MCF 10A (cell line): ENCODE data around the gene PTRH1. TPM values are rescaled to one million over a fixed set of nuclear protein-coding genes. Genes with fewer than 3 reads are reported as not detected.

Experiments
- BruUV-seq: library from RNA; stranded (reverse); fragments of 400-500 nt; replicated peaks from 2 replicates; lab custom pipeline; 2021; lab: Mats Ljungman, UMichigan
- CTCF ChIA-PET: fragments of 300-600 bp; sonication (Branson Sonifier 250); formaldehyde crosslinking; extraction: SDS; loops from one replicate; lab custom pipeline; 2021; ENCODE audit warnings: antibody characterized with exemption, inconsistent platforms; lab: Yijun Ruan, JAX
- POLR2A ChIA-PET: fragments of 300-600, 350-650 bp; sonication (Branson Sonifier 250); formaldehyde crosslinking; extraction: SDS; loops from one replicate; lab custom pipeline; 2020; ENCODE audit warnings: antibody characterized with exemption, inconsistent platforms; lab: Yijun Ruan, JAX
- DNase-seq: peaks from one replicate; pipeline ENCODE4 v3.0.0-alpha.2; 2018; ENCODE audit not compliant: unreplicated experiment
- H3K27ac Mint-ChIP-seq: one replicate; pipeline ENCODE4 v1.8.0; 2022; ENCODE audit warnings: mild to moderate bottlenecking, low read depth, mixed read lengths; ENCODE audit not compliant: unreplicated experiment
- H3K27me3 Mint-ChIP-seq: one replicate; pipeline ENCODE4 v1.8.0; 2022; ENCODE audit warnings: mixed read lengths; ENCODE audit not compliant: insufficient read depth, unreplicated experiment
- H3K36me3 Mint-ChIP-seq: one replicate; pipeline ENCODE4 v1.8.0; 2022; ENCODE audit warnings: mild to moderate bottlenecking, moderate library complexity, mixed read lengths; ENCODE audit not compliant: insufficient read depth, unreplicated experiment
- H3K4me1 Mint-ChIP-seq: one replicate; pipeline ENCODE4 v1.8.0; 2022; ENCODE audit warnings: mixed read lengths; ENCODE audit not compliant: insufficient read depth, unreplicated experiment
- H3K4me3 Mint-ChIP-seq: one replicate; pipeline ENCODE4 v1.8.0; 2022; ENCODE audit warnings: mild to moderate bottlenecking, moderate library complexity, mixed read lengths; ENCODE audit not compliant: unreplicated experiment
- H3K9me3 Mint-ChIP-seq: one replicate; pipeline ENCODE4 v1.8.0; 2022; ENCODE audit warnings: mixed read lengths; ENCODE audit not compliant: unreplicated experiment
- intact Hi-C: fragments of 100-400 bp; cut with micrococcal nuclease; formaldehyde crosslinking; loops from 2 replicates; pipeline ENCODE4 v1.14.1; 2022
- total RNA-seq: library from RNA; stranded (reverse); gene quantifications from 2 replicates; pipeline ENCODE4 v1.2.3, GENCODE V29; 2022
- TF ChIP-seq, protein P1 (sequence below): fragments of 200-600 bp; IDR thresholded peaks from one replicate; pipeline ENCODE4 v1.8.0; 2022; ENCODE audit warnings: antibody characterized with exemption, mild to moderate bottlenecking; ENCODE audit not compliant: unreplicated experiment

Gene PTRH1
- total RNA-seq, 1 experiment from 2014 or later: 35.2 TPM

DNA sequence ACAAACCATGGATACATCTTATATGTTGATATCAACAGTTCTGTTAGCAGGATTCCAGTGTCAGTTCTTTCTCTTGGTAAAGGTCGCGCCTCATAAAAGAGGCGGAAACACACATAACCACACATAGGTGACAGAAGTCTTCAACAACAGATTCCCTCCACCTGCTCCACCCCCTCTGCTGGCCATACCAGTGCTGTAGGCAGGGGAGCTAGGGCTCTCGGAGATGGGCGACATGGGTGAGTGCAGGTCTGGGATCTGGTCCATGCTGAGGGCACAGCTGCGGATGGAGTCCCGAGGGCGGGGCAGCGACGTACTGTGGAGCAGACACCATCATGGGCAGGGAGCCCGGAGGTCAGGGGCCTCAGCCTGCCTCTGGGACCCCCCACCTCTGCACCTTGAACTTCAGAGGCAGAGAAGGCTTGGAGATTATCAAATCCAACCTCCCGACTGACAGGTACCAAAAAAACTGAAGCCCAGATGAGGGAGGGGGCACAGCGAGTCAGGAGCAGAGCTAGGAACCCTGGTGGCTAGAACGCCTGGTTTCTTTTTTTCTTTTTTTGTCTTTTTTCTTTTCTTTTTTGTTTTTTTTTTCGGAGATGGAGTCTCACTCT lies 31.6 kb upstream of the PTRH1 start:
- Mint-ChIP-seq H3K27me3 (peaks cover 37% of the 10 kb centered on the region), H3K4me3 (no peak overlapping the region), H3K4me1 (no peaks in the 10 kb centered on the region), H3K27ac (no peak overlapping the region), H3K36me3 (no peaks in the 10 kb centered on the region), H3K9me3 (no peaks in the 10 kb centered on the region)
- DNase-seq: no peak
- CTCF ChIA-PET: interaction anchor here (0.7 kb wide), 2 partner anchors 12 to 141 kb away, joined by 4 read pairs; no protein-coding TSS in a partner anchor
- TF ChIP-seq, protein P1, sequence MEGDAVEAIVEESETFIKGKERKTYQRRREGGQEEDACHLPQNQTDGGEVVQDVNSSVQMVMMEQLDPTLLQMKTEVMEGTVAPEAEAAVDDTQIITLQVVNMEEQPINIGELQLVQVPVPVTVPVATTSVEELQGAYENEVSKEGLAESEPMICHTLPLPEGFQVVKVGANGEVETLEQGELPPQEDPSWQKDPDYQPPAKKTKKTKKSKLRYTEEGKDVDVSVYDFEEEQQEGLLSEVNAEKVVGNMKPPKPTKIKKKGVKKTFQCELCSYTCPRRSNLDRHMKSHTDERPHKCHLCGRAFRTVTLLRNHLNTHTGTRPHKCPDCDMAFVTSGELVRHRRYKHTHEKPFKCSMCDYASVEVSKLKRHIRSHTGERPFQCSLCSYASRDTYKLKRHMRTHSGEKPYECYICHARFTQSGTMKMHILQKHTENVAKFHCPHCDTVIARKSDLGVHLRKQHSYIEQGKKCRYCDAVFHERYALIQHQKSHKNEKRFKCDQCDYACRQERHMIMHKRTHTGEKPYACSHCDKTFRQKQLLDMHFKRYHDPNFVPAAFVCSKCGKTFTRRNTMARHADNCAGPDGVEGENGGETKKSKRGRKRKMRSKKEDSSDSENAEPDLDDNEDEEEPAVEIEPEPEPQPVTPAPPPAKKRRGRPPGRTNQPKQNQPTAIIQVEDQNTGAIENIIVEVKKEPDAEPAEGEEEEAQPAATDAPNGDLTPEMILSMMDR: no peak
- POLR2A ChIA-PET: no interaction called here
- BruUV-seq: no TSS peak
- intact Hi-C loops: no loop called here

DNA sequence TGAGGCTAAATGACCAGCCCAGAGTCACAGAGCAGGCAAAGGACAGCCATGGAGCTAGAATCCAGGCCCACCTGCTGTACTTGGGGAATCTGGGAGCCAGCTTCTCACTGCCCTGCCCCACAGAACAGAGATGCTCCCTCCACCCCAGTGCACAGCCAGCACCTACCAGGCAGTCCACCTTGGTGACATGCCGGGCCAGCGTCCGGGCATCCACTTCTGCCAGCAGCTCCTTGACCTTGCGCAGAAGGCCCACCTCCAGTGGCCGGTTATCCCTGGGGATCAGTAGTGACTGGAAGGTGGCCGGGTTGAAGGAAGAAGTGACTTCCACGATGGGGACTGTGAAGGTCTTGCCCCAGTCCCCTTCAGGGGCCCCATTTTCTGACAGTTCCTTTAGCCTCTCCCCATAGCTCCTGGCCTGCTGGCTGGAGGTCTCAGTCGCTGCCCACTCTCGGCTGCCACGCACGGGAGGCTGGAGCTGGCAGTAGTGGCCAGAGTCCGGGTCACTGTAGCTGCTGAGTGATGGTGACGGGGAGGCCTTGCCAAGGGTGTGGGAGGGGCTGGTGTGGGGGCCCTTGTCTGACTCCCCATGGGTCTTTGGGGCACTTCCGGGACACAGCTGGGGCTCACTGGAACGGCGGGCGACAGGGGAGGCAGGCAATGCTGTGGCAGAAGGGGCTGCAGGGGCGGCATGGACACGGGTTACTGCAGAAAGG lies 29.1 kb upstream of the PTRH1 start:
- H3K4me1 Mint-ChIP-seq: no peaks in the 10 kb centered on the region
- BruUV-seq: no TSS peak

DNA sequence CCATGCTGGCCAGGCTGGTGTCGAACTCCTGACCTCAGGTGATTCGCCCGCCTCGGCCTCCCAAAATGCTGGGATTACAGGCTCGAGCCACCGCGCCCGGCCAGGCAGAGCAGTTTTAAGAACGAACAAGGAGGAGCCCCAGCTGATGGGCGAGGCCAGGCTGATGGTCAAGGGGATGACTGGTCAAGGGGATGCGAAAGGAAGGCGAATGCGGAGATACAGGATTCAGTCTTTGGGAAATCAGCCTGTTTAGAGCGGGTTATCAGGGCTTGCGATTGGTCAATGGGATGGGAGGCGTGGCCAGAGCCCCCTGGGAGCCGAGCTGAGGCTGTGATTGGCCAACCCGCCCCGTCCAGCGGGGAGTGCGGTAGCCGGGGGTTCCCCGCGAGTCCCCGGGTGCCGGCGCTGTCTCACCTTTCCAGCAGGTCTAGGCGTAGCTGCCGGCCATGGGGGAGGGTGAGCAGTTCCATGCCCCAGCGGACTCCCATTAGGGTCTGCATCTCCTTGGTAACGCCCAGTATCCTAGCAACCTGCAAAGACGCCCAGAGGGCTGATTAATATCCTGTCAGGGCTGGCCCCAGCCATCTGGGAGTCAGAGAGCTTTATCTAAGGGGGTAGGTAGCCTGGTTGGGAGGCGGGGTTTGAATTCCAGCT lies 27.1 kb upstream of the PTRH1 start:
- TF ChIP-seq, protein P1: no peak
- H3K9me3 Mint-ChIP-seq: no peaks in the 10 kb centered on the region
- H3K36me3 Mint-ChIP-seq: no peaks in the 10 kb centered on the region
- BruUV-seq: no TSS peak
- no peak for DNase-seq
- no peaks in the 10 kb centered on the region for H3K4me1 Mint-ChIP-seq
- CTCF ChIA-PET: interaction anchor here (0.9 to 1.3 kb wide), 3 partner anchors 41 to 178 kb away, joined by 3 to 6 read pairs (median 3); no protein-coding TSS in a partner anchor
- no peak overlapping the region for H3K27ac Mint-ChIP-seq
- intact Hi-C loops: no loop called here
- POLR2A ChIA-PET: interaction anchor here (2.7 to 3.8 kb wide), 2 partner anchors 27 to 61 kb away, joined by 20 to 50 read pairs; partner anchors contain the start of gene FPGS
- H3K27me3 Mint-ChIP-seq: peaks cover 9% of the 10 kb centered on the region
- H3K4me3 Mint-ChIP-seq: no peak overlapping the region

More for the DNA sequence above, 29.1 kb upstream of the PTRH1 start:
- Mint-ChIP-seq H3K9me3 (no peaks in the 10 kb centered on the region), H3K27me3 (peaks cover 16% of the 10 kb centered on the region), H3K36me3 (no peaks in the 10 kb centered on the region), H3K4me3 (no peak overlapping the region), H3K27ac (no peak overlapping the region)
- POLR2A ChIA-PET: interaction anchor here (0.6 kb wide), 1 partner anchor 436 kb away, joined by 3 read pairs; no protein-coding TSS in a partner anchor
- TF ChIP-seq, protein P1: no peak
- CTCF ChIA-PET: interaction anchor here (1.1 kb wide), 1 partner anchor 177 kb away, joined by 4 read pairs; no protein-coding TSS in a partner anchor
- intact Hi-C loops: no loop called here
- DNase-seq: no peak
